Skeletal muscle satellite cell (primary cell): ENCODE data around the gene SELENOF.
"Not testable (repeated sequence)": the region's sequence is repeated elsewhere in the genome, so short reads cannot be mapped to it uniquely, and the experiment has no call there.

Source experiments
- H3K27me3 ChIP-seq: 2 replicates; pipeline ENCODE4 v1.7.0; 2013; ENCODE audit warnings: low read length; ENCODE audit not compliant: control insufficient read depth, insufficient read depth
- H3K36me3 ChIP-seq: 2 replicates; pipeline ENCODE4 v1.7.0; 2013; ENCODE audit warnings: mild to moderate bottlenecking, control low read depth, low read length; ENCODE audit not compliant: insufficient read depth
- H3K4me1 ChIP-seq: 2 replicates; pipeline ENCODE4 v1.7.0; 2013; ENCODE audit warnings: low read length; ENCODE audit not compliant: control insufficient read depth, insufficient read depth
- H3K4me2 ChIP-seq: 2 replicates; pipeline ENCODE4 v1.7.0; 2013; ENCODE audit warnings: mild to moderate bottlenecking, low read length
- H3K4me3 ChIP-seq: 2 replicates; pipeline ENCODE4 v1.7.0; 2013; ENCODE audit warnings: low read length
- H3K9ac ChIP-seq: 2 replicates; pipeline ENCODE4 v1.7.0; 2013; ENCODE audit warnings: mild to moderate bottlenecking, low read depth, low read length, moderate library complexity
- H3K9me3 ChIP-seq: replicated peaks from 2 replicates; pipeline ENCODE4 v1.7.0; 2013; ENCODE audit warnings: mild to moderate bottlenecking, control low read depth, low read length

SELENOF gene

GRCh38 chr1:86825319-86825718, 88.6 kb downstream of the SELENOF start:
- Histone ChIP-seq H3K36me3 (no peaks in the 10 kb centered on the region), H3K9ac (no peak overlapping the region), H3K4me3 (no peak overlapping the region), H3K9me3 (no peaks in the 10 kb centered on the region), H3K4me2 (no peak overlapping the region), H3K4me1 (no peaks in the 10 kb centered on the region), H3K27me3 (no peaks in the 10 kb centered on the region)

- Histone ChIP-seq H3K9ac (no peak overlapping the region), H3K4me1 (no peaks in the 10 kb centered on the region), H3K36me3 (no peaks in the 10 kb centered on the region), H3K4me2 (no peak overlapping the region), H3K27me3 (no peaks in the 10 kb centered on the region), H3K9me3 (no peaks in the 10 kb centered on the region), H3K4me3 (no peak overlapping the region)
Measured at GRCh38 chr1:86823821-86824500, 90.0 kb downstream of the SELENOF start.

GRCh38 chr1:86823386-86823785, 90.5 kb downstream of the SELENOF start:
- no peaks in the 10 kb centered on the region for H3K27me3 ChIP-seq
- no peak overlapping the region for H3K4me3 ChIP-seq
- H3K4me1 ChIP-seq, result no peaks in the 10 kb centered on the region
- no peaks in the 10 kb centered on the region for H3K9me3 ChIP-seq
- H3K4me2 ChIP-seq, result no peak overlapping the region
- H3K36me3 ChIP-seq, result no peaks in the 10 kb centered on the region
- no peak overlapping the region for H3K9ac ChIP-seq

- Histone ChIP-seq H3K27me3 (no peaks in the 10 kb centered on the region), H3K9ac (no peak overlapping the region), H3K4me1 (no peaks in the 10 kb centered on the region), H3K9me3 (no peaks in the 10 kb centered on the region), H3K36me3 (no peaks in the 10 kb centered on the region), H3K4me3 (no peak overlapping the region), H3K4me2 (no peak overlapping the region)
Measured at GRCh38 chr1:86822459-86822858, 91.5 kb downstream of the SELENOF start.

- H3K36me3 ChIP-seq, result no peaks in the 10 kb centered on the region
- no peak overlapping the region for H3K4me2 ChIP-seq
- H3K27me3 ChIP-seq, result no peaks in the 10 kb centered on the region
- no peak overlapping the region for H3K9ac ChIP-seq
- H3K4me3 ChIP-seq, result no peak overlapping the region
- H3K9me3 ChIP-seq, result no peaks in the 10 kb centered on the region
- H3K4me1 ChIP-seq, result no peaks in the 10 kb centered on the region
Measured at GRCh38 chr1:86821956-86822355, 92.0 kb downstream of the SELENOF start.

- H3K27me3 ChIP-seq, H3K36me3 ChIP-seq, H3K4me1 ChIP-seq, H3K9me3 ChIP-seq, H3K9ac ChIP-seq, H3K4me2 ChIP-seq, H3K4me3 ChIP-seq: not testable (repeated sequence)
Measured at GRCh38 chr1:86819970-86820369, 94.0 kb downstream of the SELENOF start.

GRCh38 chr1:86817246-86817826, 96.6 kb downstream of the SELENOF start:
- H3K9me3 ChIP-seq, H3K4me1 ChIP-seq, H3K36me3 ChIP-seq, H3K9ac ChIP-seq, H3K27me3 ChIP-seq, H3K4me3 ChIP-seq, H3K4me2 ChIP-seq: not testable (repeated sequence)

GRCh38 chr1:86814118-86814517, 99.8 kb downstream of the SELENOF start:
- not testable (repeated sequence) for H3K4me1 ChIP-seq, H3K27me3 ChIP-seq, H3K4me2 ChIP-seq, H3K36me3 ChIP-seq, H3K9ac ChIP-seq, H3K9me3 ChIP-seq, H3K4me3 ChIP-seq
